Measurements from ENCODE around the gene ADCY5. TPM values are rescaled to one million over a fixed set of nuclear protein-coding genes. Genes with fewer than 3 reads are reported as not detected.

The ADCY5 gene
- total and polyA plus RNA-seq, 4 donors: 0.74 to 6.6 (median 2.9) TPM

- no peak overlapping the region for H3K4me3 ChIP-seq (ENCODE audit: low read depth in 1 of 3, low read length in 3 of 3)
- H3K9me3 ChIP-seq (ENCODE audit: control insufficient read depth in 4 of 4, low read length in 3 of 4): no peaks in the 10 kb centered on the region
- no peak overlapping the region for H3K9ac ChIP-seq (ENCODE audit: low read depth in 1 of 2, low read length in 2 of 2)
- TF ChIP-seq NR2F2 (IDR thresholded peaks at IDR 0.05): no peak
- TF ChIP-seq HNF4A (conservative IDR thresholded peaks at IDR 0.05): no peak
- no peak for TF ChIP-seq ATF3 (IDR thresholded peaks at IDR 0.05)
- no peak for TF ChIP-seq GABPA (IDR thresholded peaks at IDR 0.05 in 1 of 2, conservative IDR thresholded peaks at IDR 0.05 in 1 of 2)
- no peak for TF ChIP-seq REST (IDR thresholded peaks at IDR 0.05)
- TF ChIP-seq MAX (IDR thresholded peaks at IDR 0.05): no peak
- TF ChIP-seq RAD21 (IDR thresholded peaks at IDR 0.05): no peak
- TF ChIP-seq EGR1 (IDR thresholded peaks at IDR 0.05; ENCODE audit: low read depth in 2 of 2): no peak
- no peak for TF ChIP-seq TAF1 (conservative IDR thresholded peaks at IDR 0.05)
- H3K27me3 ChIP-seq (ENCODE audit: control insufficient read depth in 4 of 4, insufficient read depth in 4 of 4, low read length in 3 of 4): no peaks in the 10 kb centered on the region
- no peaks in the 10 kb centered on the region for H3K36me3 ChIP-seq (ENCODE audit: control insufficient read depth in 4 of 4, insufficient read depth in 3 of 4, low read depth in 1 of 4, low read length in 3 of 4)
- H3K4me1 ChIP-seq (ENCODE audit: control insufficient read depth in 4 of 4, insufficient read depth in 4 of 4, low read length in 3 of 4): peaks cover 2 to 19% (median 12%) of the 10 kb centered on the region in 4 donors
- WGBS: 84% methylated on average over 18 of the region's 18 CpGs
- no peak for DNase-seq (ENCODE audit: low spot score)
- peak overlapping the region; percentile 4 to 34 for H3K27ac ChIP-seq (ENCODE audit: low read depth in 1 of 2, low read length in 2 of 2)
These were observed 33.7 kb downstream of the ADCY5 start for GRCh38 chr3:123414973-123415775.

- no peak overlapping the region for H3K9ac ChIP-seq (ENCODE audit: low read depth in 1 of 2, low read length in 2 of 2)
- 84% methylated on average over 21 of the region's 21 CpGs for WGBS
- H3K4me1 ChIP-seq (ENCODE audit: control insufficient read depth in 4 of 4, insufficient read depth in 4 of 4, low read length in 3 of 4): peaks cover 10 to 30% (median 24%) of the 10 kb centered on the region in 4 donors
- no peak for DNase-seq (ENCODE audit: low spot score)
- no peaks in the 10 kb centered on the region for H3K9me3 ChIP-seq (ENCODE audit: control insufficient read depth in 4 of 4, low read length in 3 of 4)
- H3K4me3 ChIP-seq (ENCODE audit: low read depth in 1 of 3, low read length in 3 of 3): no peak overlapping the region
- H3K36me3 ChIP-seq (ENCODE audit: control insufficient read depth in 4 of 4, insufficient read depth in 3 of 4, low read depth in 1 of 4, low read length in 3 of 4): no peaks in the 10 kb centered on the region
- H3K27me3 ChIP-seq (ENCODE audit: control insufficient read depth in 4 of 4, insufficient read depth in 4 of 4, low read length in 3 of 4): no peaks in the 10 kb centered on the region
- peak overlapping the region; percentile 42 to 68 for H3K27ac ChIP-seq (ENCODE audit: low read depth in 1 of 2, low read length in 2 of 2)
- TF ChIP-seq RAD21 (IDR thresholded peaks at IDR 0.05) (no peak), JUND (IDR thresholded peaks at IDR 0.05) (no peak), ATF3 (IDR thresholded peaks at IDR 0.05) (no peak), FOXA2 (IDR thresholded peaks at IDR 0.05) (no peak), HNF4G (IDR thresholded peaks at IDR 0.05) (no peak), REST (IDR thresholded peaks at IDR 0.05) (no peak), CTCF (IDR thresholded peaks at IDR 0.05; ENCODE audit: low read depth, low read length, missing input control) (no peak), TAF1 (conservative IDR thresholded peaks at IDR 0.05) (no peak), HNF4A (conservative IDR thresholded peaks at IDR 0.05) (no peak), FOXA1 (IDR thresholded peaks at IDR 0.05) (no peak), NR2F2 (IDR thresholded peaks at IDR 0.05) (peak; percentile 76), SP1 (IDR thresholded peaks at IDR 0.05) (peak; percentile 32), ZBTB33 (IDR thresholded peaks at IDR 0.05) (no peak), RXRA (IDR thresholded peaks at IDR 0.05) (peak; percentile 17 to 31), GABPA (IDR thresholded peaks at IDR 0.05 in 1 of 2, conservative IDR thresholded peaks at IDR 0.05 in 1 of 2) (no peak), EGR1 (IDR thresholded peaks at IDR 0.05; ENCODE audit: low read depth in 2 of 2) (no peak)
These were observed 35.9 kb downstream of the ADCY5 start for GRCh38 chr3:123412811-123413604.

Measured in liver (tissue), 9 donors.